CD4-positive, alpha-beta T cell treated with Interleukin-1 beta for 1 hour (primary cell): ENCODE data around the gene SMIM22.
"Not testable (repeated sequence)": the region's sequence is repeated elsewhere in the genome, so short reads cannot be mapped to it uniquely, and the experiment has no call there.

ENCODE experiments used
- DNase-seq, 2 donors: peaks; one replicate each; pipeline ENCODE4 v3.0.0-alpha.2; 2020 to 2022

SMIM22 gene

DNA sequence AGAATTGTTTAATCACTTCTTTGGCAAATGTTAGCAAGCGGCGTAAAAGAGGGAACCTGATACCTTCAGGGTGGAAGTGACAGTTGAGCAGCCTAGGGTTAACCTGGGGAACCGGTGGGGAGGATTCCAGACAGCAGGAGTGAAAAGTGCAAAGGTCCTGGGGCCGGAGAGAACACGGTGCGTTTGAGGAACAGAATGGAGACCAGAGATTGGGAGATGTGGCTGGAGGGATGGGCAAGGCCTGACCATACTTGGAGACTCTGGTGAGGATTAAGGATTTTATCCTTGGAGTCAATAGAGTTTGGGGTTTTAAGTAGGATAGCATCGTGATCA is 25.9 kb upstream of the SMIM22 start:
- no peak for DNase-seq

DNA sequence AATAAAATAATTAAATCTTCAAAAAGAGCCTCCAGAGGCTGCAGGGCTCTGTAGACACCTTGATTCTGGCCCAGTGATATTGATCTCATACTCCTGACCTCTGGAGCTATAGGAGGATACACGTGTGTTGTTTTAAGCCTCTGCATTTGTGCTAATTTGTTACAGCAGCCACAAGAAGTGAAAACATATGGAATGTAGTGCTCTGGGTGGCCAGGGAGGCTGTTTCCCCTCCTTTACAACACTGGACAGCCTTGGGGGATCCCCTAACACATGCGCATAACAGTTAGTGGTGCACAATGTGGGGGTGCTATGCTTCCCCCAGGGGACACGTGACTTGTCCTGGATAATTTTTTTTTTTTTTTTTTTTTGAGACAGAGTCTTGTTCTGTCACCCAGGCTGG is 23.5 kb upstream of the SMIM22 start:
- DNase-seq = no peak

DNA sequence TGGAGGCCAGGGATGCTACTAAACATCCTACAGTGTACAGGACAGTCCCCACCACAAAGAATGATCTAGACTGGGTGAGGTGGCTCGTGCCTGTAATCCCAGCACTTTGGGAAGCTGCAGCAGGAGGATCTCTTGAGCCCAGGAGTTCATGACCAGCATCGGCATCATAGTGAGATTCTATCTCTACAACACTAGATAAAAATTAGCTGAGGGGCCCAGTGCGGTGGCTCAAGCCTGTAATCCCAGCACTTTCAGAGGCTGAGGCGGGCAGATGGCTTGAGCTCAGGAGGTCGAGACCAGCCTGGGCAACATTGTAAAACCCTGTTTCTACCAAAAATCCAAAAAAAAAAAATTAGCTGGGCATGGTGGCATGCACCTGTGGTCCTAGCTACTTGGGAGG is 22.8 kb upstream of the SMIM22 start:
- no peak for DNase-seq

DNA sequence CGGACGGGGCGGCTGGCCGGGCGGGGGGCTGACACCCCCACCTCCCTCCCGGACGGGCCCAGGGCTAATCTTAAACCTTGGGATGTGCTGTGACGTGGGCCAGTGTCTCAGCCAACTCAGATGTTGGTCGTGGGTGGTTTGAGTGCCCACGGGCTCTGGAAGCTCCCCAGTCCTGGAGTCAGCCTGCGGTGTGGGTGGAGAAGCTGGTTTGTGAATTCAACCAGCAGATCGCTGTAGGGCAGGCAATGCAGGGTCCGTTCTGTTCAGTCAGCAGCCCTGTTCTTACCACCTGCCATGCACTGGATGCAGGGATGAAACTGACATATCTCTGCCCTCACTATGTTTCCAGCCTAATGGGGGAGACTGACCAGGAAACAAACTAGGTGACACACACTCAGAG is 20.2 kb upstream of the SMIM22 start:
- DNase-seq = no peak

DNA sequence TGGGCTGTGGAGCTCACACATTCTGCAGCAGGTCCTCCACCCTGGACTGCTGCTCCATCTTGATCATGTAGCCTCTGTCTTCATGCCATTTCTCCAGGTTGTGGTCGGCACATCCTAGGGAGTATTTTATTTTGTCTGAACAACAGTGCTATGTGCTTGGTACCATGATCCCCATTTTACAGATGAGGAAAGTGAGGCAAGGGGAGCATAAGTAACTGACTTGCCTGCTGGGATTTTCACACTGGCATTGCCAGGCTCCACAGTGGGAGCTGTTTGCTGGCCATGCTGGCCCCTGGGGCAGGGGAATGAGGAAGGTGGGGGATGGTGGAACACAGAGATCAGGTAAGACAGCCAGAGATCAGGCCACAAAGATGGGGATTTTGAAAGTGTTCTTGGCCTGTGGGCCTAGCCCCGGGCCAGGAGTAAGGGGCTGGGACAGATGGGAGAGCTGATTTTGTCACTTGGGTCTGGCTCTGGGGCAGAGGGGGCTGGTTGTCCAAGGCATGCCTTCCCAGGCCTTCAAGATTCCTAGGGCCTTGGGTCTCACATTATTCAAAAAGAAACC is 18.9 kb upstream of the SMIM22 start:
- no peak for DNase-seq

DNA sequence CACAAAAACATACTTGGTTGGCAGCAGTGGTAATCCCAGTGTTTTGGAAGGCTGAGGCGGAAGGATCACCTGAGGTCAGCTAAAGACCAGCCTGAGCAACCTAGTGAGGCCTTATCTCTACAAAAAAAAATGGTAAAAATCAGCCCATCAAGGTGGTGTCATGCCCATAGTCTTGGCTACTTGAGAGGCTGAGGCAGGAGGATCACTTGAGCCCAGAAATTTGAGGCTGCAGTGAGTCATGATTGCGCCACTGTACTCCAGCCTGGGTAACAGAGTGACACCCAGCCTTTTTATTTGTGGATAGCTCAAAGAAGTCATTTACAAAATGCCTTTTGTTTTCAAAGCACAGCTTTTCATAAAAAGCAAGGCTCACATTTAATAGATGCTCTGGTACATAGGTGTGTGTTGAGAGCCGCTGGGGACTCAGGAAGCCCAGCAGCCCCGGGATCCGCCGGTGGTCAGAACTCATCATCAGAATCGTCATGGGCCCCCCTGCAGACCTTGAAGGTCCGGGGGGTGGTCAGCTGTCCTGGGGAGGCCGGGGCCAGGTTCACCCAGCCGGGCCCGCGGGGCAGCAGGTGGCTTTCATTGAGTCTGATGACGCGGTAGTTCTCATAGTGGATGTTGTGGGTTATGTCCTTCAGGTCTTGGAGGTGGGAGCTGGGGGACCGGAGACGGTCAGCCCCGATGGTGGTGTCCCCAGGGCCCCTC is 17.7 kb upstream of the SMIM22 start:
- DNase-seq = no peak

DNA sequence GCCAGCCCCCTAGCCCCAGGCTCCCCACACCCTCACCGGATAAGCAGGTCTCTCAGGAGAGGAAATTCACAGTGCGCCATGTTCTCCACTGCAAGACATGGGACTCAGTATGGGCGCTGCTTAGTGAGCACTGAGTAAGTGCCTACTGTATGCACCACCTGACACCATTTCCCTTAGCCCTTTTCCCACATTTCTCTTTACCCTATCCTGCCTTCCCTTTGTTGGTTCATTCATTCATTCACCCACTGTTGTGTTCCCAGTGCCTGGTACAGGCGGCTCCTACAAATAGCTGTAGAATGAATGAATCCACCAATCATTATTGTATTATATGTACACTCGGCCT is 17.1 kb upstream of the SMIM22 start:
- no peak for DNase-seq

DNA sequence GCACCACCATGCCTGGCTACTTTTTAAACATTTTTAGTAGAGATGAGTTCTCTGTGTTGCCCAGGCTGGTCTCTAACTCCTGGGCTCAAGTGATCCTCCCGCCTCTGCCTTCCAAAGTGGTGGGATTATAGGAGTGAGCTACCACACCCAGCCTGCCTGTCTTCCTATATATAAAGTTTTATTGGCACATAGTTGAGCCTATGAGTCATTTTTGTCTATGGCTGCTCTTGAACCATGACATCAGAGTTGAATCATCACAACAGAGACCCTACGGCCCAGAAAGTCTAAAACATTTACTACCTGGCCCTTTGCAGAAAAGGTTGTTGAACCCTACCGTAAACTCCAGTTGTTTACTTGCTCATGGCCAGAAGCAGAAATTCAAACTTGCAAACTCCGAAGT is 14.9 kb upstream of the SMIM22 start:
- DNase-seq = no peak

DNA sequence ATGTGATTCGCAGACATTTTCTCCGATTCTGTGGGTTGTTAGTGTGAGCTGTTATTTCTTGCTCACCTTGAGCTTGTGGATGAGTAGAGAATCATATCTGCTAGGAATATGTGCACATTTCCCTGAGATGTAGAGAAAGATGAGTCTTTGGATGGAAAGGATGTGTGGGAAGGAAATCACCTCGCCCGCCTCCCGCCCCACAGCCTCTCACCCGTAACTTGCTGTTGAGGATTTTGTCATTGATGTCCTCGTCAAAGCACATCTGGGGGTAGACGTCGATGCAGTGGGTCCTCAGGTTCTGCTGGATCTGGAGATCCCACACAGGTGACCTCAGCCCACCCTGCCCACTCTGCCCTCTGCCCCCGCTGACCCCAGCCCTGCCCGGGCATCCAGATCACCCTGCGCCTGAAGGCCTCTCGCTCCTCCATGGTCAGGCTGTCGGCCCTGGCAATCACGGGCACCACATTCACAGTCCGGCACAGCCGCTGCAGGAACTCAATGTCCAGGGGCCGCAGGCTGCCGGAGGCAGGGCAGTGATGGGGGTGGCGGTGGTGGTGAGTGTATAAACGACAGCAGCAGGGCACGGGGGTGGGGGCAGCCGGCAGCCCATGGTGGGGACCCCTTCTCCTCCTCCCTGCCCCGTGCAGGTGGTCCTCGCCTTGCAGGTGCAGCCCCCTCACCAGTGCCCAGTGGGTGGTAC is 11.8 kb upstream of the SMIM22 start:
- no peak for DNase-seq

DNA sequence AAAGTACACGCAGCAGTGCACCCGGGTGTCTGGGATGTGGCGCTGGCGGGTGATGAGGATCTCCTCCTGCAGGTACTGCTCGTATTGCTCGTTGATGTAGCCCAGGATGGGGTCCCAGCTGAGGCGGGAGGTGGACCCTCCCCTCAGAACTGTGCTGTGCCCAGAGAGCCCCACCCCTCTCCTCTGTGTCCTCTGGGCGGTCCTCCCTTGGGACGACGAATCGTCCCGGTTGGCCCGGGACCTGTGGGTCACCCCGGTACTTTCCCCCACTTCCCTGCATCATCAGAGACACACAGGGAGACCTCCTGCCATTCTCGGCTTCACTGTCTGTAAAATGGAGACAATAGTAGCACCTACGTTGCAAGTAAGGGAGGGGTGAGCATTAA is 11.2 kb upstream of the SMIM22 start:
- DNase-seq = no peak

DNA sequence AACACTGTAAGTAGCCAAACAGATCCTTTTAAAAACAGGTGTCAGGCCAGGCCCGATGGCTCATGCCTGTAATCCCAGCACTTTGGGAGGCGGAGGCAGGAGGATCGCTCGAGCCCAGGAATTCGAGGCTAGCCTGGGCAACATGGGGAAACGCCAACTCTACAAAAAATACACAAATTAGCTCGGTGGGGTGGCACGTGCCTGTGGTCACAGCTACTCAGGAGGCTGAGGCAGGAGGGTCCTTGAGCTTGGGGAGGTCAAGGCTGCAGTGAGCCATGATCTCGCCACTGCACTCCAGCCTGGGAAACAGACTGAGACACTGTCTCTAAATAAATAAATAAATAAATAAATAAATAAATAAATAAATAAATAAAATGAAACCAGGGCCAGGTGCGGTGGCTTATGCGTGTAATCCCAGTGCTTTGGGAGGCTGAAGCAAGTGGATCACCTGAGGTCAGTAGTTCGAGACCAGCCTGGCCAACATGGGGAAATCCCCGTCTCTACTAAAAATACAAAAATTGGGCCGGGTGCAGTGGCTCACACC is 10.7 kb upstream of the SMIM22 start:
- DNase-seq = not testable (repeated sequence)

DNA sequence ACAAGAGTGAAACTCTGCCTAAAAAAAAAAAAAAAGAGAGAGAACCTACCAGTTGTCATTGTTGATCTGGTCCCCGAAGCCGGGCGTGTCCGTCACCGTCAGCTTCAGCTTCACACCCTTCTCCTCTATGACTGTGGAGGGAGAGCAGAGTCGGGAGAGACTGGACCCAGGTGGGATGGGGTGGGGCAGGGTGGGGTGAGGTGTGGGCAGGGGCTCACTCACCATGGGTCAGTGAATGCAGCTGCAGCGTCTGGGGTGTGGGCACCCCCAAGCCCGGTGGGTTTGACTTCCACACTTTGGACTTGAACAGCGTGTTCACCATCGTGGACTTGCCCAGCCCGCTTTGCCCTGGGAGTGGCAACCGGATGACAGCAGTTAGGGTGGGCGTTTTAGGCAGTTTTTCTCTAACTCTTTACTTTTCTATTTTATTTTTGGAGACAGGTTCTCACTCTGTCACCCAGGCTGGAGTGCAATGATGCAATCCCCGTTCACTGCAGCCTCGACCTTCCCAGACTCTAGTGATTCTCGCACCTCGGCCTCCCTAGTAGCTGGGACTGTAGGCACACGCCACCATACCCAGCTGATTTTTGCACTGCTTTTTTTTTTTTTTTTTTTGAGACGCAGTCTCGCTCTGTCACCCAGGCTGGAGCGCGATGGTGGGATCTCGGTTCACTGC is 9.3 kb upstream of the SMIM22 start:
- DNase-seq = no peak

DNA sequence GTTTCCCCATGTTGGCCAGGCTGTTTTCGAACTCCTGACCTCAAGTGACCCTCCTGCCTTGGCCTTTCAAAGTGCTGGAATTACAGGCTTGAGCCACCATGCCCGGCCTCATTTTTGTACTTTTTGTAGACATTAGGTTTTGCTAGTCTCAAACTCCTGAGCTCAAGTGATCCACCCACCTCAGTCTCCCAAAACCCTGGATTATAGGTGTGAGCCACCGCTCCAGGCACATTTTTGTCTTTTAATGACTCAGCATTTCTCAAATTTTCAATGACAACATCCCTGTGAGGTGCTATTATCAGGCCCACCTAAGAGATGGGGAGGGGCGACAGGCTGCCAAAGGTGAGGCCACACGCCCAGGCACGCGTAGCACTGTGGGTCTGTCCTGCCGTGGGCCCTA is 8.1 kb upstream of the SMIM22 start:
- DNase-seq = no peak

DNA sequence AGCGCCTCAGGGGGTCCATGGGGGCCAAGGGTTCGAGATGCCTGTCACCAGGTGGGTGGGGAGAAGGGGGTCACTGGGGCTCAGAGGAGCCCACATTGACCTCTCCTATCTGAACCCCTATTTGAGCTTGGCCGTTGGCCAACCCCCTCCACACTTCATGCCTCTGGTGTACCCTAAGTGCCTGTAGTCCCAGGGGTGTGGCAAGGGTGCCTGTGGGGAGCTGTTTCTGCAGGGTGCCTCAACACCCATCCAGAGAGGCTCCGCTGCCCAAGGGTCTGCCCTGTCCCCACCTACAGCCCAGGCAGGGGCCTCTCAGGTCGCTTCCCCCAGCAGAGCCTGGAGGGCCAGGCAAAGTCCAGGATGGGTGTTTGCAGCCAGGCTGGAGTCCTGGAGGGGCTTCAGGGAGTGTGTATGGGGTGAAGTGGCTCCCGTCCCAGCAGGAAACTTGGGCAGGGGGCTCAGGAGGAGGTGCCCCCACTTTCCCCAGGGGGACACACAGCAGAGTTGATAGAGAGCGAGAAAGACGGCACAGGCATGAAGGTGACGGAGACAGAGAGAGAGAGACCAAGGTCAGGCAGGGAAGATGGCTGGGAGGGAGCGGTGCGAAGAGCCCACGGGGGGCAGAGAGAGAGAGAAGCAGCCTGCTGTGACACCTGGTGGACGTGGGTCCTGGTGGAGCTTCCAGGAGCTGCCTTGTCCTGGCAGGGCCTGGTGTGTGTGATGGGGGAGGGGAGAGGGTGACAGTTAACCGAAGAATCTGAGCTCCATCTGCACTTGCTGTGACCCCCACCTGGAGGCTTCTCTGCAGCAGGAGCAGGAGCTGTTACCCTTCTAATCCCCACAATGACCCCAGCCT is 7.3 kb upstream of the SMIM22 start, which contains the start of gene SEPTIN12:
SEPTIN12 (minus strand) TSS at position 719 of the 856 bp plus-strand sequence; CDS start at position 19, 700 bp downstream.
- DNase-seq = no peak

DNA sequence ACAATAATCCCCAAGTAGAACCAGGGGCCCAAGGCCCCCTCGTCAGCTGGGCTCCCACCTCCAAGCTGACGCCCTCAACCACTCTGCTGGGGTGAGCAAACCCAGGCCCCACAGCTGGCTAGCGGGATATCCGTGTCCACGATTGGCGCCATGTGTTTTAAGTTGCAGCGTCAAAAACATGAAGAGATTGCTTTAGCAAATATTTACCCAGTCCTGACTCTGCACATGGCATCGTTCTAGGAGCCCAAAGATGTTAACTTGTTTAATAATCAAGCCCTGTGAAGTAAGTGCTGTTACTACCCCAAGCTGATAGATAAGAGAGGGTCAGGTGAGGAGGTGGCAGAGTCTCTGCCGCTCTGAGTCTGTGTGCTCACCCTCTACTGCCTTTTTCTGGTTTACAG is 6.7 kb upstream of the SMIM22 start:
- DNase-seq = no peak

DNA sequence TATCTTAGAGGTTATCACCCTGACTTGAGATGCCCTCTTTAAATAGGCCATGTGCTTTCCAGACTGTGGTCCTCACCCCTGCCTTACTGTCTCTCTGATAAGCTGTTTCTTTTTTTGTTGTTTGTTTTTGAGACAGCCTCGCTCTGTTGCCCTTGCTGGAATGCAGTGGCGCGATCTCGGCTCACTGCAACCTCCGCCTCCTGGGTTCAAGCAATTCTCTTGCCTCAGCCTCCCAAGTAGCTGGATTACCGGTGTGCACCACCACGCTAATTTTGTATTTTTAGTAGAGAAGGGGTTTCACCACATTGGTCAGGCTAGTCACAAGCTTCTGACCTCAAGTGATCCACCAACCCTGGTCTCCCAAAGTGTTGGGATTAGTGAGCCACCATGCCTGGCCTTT is 6.3 kb upstream of the SMIM22 start:
- no peak for DNase-seq

DNA sequence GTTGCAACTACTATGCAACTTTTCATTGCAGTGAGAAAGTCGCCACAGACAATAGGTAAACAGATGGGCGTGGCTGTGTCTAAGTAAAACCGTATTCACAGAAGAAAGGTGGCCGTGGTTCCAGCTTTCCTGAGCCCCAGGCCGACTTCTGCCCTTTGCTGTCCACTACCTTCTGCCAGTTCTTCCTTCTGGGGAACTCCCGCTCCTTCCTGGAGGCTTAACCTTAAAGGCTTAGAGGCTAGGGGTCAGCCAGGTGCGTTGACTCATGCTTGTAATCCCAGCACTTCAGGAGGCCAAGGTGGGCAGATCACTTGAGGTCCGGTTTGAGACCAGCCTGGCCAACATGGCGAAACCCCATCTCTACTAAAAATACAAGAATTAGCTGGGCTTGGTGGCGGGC is 4.9 kb upstream of the SMIM22 start:
- DNase-seq = no peak

DNA sequence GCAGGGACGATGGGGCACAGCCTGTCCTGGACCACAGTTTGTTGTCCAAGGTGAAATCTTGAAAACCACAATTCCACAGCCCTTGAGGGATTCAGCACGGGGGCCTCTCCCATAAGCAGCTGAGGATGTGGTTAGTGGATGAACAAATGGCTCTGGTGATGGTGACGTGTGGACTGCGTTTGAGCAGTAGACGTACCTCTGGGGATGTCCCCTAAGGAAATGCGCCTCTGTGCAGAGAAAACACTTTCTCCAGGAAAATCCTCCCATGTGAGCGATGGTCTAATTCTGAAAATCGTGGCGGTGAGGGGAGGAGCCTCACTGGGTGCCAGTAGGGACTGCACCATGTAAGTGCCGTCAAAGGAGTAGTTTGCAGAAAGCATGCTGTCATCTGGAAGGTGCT is 4.3 kb upstream of the SMIM22 start:
- no peak for DNase-seq

DNA sequence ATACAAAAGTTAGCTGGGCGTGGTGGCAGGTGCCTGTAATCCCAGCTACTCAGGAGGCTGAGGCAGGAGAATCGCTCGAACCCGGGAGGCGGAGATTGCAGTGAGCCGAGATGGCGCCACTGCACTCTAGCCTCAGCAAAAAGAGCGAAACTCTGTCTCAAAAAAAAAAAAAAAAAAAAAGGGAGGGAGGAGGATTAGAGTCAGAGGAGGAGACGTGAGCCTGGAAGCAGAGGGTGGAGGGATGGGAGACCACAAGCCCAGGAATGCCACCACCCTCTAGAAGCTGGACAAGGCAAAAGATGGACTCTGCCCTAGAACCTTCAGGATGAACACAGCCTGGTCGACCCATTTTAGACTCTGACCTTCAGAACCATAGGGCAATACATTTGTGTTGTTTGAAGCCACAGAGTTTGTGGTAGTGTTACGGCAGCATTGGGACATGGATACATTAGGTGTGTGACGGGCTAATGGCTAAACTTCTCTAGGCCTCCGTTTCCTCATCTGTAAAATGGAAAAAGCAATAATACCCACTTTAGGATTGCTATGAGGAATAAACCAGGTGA is 2.1 kb upstream of the SMIM22 start:
- no peak for DNase-seq

DNA sequence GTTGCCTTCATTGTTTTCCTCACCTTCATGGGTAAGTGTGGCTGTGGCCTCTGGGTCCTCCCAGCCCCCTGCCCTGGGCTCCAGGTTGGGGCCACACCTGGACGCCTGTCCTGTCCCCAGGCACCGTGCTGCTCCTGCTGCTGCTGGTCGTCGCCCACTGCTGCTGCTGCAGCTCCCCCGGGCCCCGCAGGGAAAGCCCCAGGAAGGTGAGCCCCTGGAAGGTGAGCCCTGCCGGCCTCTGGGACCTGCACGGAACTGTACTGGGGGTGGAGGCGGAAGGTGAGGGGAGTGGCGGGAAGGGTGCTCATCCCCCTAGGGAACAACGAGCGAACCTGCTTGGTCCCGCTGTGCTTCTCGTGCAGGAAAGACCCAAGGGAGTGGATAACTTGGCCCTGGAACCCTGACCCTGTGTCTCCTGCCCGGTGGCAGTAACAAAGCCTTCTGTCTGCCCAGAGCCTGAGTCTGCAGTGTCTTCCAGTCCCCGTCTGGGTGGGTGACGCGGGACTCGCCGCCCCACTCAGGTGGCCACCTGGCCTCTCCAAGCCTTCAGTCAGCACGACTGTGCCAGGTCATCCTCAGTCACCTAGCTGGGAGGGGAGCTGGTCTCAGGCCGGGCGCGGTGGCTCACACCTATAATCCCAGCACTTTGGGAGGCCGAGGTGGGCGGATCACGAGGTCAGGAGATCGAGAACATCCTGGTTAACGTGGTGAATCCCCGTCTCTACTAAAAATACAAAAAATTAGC is 831 bp downstream of the SMIM22 start:
- no peak for DNase-seq

DNA sequence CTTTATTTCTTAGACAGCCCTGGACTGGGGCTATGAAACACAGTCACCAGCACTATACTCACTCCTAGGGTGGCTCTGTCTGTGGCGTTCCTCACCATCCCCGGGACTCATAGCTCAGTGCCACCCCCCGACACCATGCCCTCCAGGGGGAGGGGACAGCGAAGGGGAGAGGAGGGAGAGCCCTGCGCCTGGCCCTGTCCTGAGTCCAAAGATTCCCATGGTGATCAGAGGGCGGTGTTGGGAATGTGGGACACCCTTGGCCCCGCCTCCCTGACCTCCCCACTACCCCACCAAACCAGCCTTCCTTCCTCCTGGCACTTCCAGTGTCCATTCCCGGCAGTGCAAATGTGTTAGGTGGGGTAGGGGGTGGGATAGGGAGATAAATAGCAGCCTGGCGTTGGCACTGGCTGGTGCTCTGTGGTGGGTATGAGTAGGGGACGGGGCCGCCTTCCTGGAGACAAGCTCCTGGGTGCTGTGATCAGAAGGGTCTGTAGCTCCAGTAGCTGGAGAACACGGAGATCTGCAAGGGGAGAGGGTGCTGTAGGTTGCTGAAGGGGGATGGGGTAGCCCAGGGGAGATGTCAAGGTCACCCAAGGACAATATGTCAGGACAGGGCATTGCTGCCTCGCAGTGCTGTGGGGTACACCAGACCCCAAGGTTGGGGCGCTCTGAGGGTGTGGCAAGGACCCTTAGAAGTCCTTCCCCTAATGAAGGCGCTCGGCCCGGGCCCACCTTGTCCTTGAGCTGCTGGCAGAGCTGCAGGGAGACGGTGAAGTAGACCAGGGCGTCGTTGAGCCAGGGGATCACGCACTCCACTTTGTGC is 2.0 kb downstream of the SMIM22 start:
- no peak for DNase-seq
